ENCODE measurements around the gene SH2D1A.
"Not testable (repeated sequence)": the region's sequence is repeated elsewhere in the genome, so short reads cannot be mapped to it uniquely, and the experiment has no call there.

Gene SH2D1A

DNA sequence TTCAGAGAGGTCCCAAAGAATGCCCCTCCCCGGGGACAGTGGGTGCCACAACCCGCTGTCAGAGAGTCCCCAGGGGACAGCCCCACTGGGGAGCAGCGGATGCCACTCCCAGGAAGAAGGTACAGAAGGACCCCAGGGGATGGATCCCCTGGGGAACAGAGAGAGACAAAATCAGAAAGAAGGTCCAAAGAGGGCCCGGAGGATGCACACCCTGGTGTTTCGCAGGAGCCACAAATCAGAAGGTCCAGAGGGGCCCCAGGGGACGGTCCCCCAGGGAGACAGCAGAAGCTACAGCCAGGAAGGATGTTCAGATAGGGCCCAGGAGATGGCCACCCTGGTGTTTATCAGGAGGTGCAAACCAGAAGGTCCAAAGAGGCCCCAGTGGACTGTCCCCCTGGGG lies 12.5 kb upstream of the SH2D1A start:
- TF ChIP-seq, protein P1, sequence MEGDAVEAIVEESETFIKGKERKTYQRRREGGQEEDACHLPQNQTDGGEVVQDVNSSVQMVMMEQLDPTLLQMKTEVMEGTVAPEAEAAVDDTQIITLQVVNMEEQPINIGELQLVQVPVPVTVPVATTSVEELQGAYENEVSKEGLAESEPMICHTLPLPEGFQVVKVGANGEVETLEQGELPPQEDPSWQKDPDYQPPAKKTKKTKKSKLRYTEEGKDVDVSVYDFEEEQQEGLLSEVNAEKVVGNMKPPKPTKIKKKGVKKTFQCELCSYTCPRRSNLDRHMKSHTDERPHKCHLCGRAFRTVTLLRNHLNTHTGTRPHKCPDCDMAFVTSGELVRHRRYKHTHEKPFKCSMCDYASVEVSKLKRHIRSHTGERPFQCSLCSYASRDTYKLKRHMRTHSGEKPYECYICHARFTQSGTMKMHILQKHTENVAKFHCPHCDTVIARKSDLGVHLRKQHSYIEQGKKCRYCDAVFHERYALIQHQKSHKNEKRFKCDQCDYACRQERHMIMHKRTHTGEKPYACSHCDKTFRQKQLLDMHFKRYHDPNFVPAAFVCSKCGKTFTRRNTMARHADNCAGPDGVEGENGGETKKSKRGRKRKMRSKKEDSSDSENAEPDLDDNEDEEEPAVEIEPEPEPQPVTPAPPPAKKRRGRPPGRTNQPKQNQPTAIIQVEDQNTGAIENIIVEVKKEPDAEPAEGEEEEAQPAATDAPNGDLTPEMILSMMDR (IDR thresholded peaks at IDR 0.05; ENCODE audit: low read depth, low read length): no peak
- H3K4me3 ChIP-seq (ENCODE audit: low read depth, low read length): no peak overlapping the region

GRCh38 chrX:124334555-124334954 lies 11.8 kb upstream of the SH2D1A start:
- H3K4me3 ChIP-seq (ENCODE audit: low read depth, low read length): not testable (repeated sequence)

DNA sequence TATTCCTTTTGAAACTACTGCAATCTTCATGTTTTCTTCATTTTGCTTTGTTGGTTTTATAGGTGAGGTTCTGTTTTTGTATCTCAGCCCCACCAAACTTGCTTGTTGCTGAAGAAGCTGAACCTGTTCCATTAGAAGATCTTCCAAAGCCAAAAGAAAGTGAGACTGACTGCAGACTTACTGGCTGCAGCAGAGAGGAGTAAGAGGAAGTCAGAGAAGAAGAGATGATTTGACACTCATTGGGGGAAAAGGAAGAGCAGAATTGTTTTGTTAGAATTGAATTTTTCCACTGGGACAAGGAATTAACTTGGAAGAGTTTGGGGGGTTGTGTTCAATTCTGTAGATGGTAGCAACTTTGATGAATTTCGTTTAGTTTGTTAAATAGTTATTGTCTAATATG lies 10.8 kb upstream of the SH2D1A start:
- no peak overlapping the region for H3K4me3 ChIP-seq (ENCODE audit: low read depth, low read length)
- TF ChIP-seq, protein P1 (IDR thresholded peaks at IDR 0.05; ENCODE audit: low read depth, low read length): no peak

DNA sequence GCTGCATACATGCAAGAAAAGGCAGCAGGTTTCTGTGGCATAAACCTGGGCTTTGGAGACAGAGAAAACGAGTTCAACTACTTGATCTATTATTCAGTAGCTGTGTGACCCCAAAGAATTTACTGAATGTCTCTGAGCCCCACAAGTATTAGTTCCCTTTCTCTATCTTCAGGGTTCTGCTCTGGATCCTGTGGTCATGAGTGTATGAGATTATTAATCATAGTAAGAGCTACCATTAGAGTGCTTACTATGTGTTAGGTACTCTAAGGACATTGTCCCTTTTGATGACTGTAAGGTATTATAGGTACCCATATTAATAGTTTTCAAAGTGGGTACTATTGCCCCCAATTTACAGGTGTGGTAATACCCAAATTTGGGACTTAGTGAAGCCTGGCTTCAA lies 8.4 kb upstream of the SH2D1A start:
- no peak overlapping the region for H3K4me3 ChIP-seq (ENCODE audit: low read depth, low read length)
- TF ChIP-seq, protein P1 (IDR thresholded peaks at IDR 0.05; ENCODE audit: low read depth, low read length): no peak

DNA sequence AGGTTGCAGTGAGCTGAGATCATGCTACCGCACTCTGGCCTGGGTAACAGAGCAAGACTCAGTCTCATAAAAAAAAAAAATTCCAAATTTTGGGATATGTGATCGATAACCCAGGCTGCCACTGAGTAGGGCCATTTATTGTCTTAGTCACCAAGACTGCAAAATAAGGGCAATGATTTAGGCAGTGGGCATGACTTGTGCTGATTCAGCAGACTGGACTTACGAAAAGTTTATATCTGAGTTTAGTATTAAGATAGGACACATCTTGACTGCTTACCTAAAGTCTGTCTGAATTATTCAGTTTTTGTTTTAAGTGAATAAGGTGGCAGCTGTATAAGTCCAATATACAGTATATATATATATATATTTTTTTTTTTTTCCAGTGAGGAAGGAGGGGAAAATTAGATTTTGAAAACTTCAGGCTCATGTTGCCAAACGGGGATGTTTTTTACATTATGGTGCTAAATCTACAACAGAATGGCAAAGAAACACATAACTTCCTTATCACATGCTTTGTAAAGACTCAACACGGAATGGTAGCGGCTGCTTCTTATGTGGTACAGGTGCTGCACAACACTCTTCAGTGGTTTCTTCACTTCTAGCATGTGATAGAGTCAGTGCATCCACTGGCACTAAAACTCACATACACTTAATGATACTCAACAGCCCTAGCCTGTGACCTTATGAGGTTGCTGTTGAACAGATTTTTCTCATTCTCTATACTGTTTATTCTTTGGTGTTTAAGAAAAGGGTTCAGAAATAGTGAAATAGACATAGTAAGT lies 7.4 kb upstream of the SH2D1A start:
- TF ChIP-seq, protein P1 (IDR thresholded peaks at IDR 0.05; ENCODE audit: low read depth, low read length): no peak
- H3K4me3 ChIP-seq (ENCODE audit: low read depth, low read length): no peak overlapping the region

GRCh38 chrX:124341396-124342132 lies 4.8 kb upstream of the SH2D1A start:
- TF ChIP-seq, protein P1 (IDR thresholded peaks at IDR 0.05; ENCODE audit: low read depth, low read length): no peak

DNA sequence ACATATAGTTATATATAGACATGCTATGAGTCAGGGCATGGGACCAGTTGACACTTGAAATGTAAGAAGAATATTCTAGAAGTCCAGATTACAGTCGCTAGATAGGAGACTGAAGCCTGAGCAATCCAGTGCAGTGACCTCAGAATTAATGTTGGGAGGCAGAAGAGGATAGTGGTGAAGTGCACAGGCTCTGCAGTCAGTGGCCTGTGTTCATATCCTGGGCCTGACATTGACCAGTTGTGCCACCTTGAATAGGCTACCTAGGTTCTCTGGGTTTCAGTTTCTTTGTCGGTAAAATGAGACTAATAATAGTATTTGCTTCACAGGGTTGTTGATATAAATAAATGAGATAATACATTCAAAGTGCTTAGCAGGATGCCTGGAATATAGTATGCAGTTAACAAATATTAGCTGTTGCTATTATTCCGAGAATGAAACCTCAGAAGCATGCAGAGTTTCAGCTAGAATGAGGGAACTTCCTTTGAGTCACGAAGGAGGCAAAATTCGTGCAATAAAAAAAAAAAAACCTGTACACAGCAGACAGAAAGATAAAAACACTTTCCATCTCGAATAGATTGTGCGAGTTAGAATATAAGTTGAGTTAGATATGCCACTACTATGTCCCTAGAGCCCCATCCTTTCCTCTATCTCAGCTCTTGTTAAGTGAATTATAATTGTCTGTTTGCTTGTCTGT lies 4.0 kb upstream of the SH2D1A start:
- H3K4me3 ChIP-seq (ENCODE audit: low read depth, low read length): no peak overlapping the region
- TF ChIP-seq, protein P1 (IDR thresholded peaks at IDR 0.05; ENCODE audit: low read depth, low read length): no peak

More at GRCh38 chrX:124341396-124342132, 4.8 kb upstream of the SH2D1A start:
- no peak overlapping the region for H3K4me3 ChIP-seq (ENCODE audit: low read depth, low read length)
